DMS 273 (cell line): Measurements from ENCODE around the gene ALG11.
A peak's percentile ranks its signal among the peaks of the same experiment; 100 is the strongest.
"Not testable (repeated sequence)": the region's sequence is repeated elsewhere in the genome, so short reads cannot be mapped to it uniquely, and the experiment has no call there.

Source experiments
- DNase-seq: peaks from one replicate; lab custom pipeline; 2025; ENCODE audit not compliant: unreplicated experiment; lab: John Stamatoyannopoulos, UW

ALG11 gene

GRCh38 chr13:52026246-52026626 lies 14.0 kb downstream of the ALG11 start:
- no peak for DNase-seq

- no peak for DNase-seq
Measured at GRCh38 chr13:52027832-52028231, 15.6 kb downstream of the ALG11 start.

- peak; percentile 15 for DNase-seq
Measured at GRCh38 chr13:52029569-52029968, 17.4 kb downstream of the ALG11 start.

- DNase-seq: not testable (repeated sequence)
Measured at GRCh38 chr13:52030401-52030800, 18.2 kb downstream of the ALG11 start.

- DNase-seq: no peak
Measured at GRCh38 chr13:52033039-52033438, 20.8 kb downstream of the ALG11 start.

GRCh38 chr13:52034616-52035226 lies 22.5 kb downstream of the ALG11 start:
- no peak for DNase-seq

GRCh38 chr13:52036037-52036436 lies 23.8 kb downstream of the ALG11 start:
- no peak for DNase-seq

GRCh38 chr13:52043675-52044074 lies 31.5 kb downstream of the ALG11 start:
- no peak for DNase-seq

GRCh38 chr13:52047463-52047862 lies 35.3 kb downstream of the ALG11 start:
- DNase-seq: no peak

- DNase-seq: no peak
Measured at GRCh38 chr13:52048516-52048915, 36.3 kb downstream of the ALG11 start.

- DNase-seq: no peak
Measured at GRCh38 chr13:52051400-52051799, 39.2 kb downstream of the ALG11 start.

GRCh38 chr13:52053460-52053859 lies 41.3 kb downstream of the ALG11 start:
- DNase-seq: no peak

- not testable (repeated sequence) for DNase-seq
Measured at GRCh38 chr13:52061064-52061463, 48.9 kb downstream of the ALG11 start.

GRCh38 chr13:52061587-52061986 lies 49.4 kb downstream of the ALG11 start:
- no peak for DNase-seq

GRCh38 chr13:52067237-52067636 lies 55.0 kb downstream of the ALG11 start:
- DNase-seq: peak; percentile 11

- DNase-seq: peak; percentile 62
Measured at GRCh38 chr13:52070929-52071523, 58.8 kb downstream of the ALG11 start.
